Lower leg skin (tissue), 3 donors: ENCODE measurements around the gene HBEGF.

Source experiments
- CTCF ChIP-seq, 3 donors: fragments of 450-650 bp; IDR thresholded peaks; one replicate each; pipeline ENCODE4 v1.5.1; 2016; ENCODE audit warnings: antibody characterized with exemption in 3 of 3, mild to moderate bottlenecking in 3 of 3, moderate library complexity in 2 of 3
- POLR2A ChIP-seq, 2 donors: fragments of 450-650 bp; IDR thresholded peaks; one replicate each; pipeline ENCODE4 v1.6.1; 2016 to 2017; ENCODE audit warnings: antibody characterized with exemption in 2 of 2, mild to moderate bottlenecking in 1 of 2, moderate library complexity in 1 of 2

- no peak for TF ChIP-seq POLR2A (IDR thresholded peaks at IDR 0.05)
- TF ChIP-seq CTCF (IDR thresholded peaks at IDR 0.05), result no peak
Measured at GRCh38 chr5:140337880-140338279, 8.5 kb downstream of the HBEGF start.
